Measurements from ENCODE around the gene CCDC38.

CCDC38 gene

DNA sequence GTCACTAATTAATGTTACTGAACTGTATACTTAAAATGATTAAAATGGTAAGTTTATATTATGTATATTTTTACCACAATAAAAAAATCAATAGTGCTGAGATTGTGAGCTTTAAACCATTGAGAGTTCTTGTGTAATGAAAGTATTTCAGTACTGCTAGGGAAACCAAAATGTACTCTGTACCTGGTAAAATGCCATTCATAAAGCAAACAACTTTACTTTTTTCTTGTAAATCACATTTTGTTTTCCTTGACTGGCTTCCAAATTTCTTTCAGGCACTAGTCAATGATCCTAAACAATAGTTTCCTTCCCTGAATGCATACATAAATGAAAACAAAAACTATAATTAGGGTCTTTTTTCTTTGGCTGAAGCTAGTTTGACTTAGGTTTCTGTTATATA is 113.0 kb downstream of the CCDC38 start:
- DNase-seq (ENCODE audit: low read depth), result no peak
- no peak for TF ChIP-seq CTCF (IDR thresholded peaks at IDR 0.05; ENCODE audit: low read length, missing control alignments)
- no peak overlapping the region for H3K4me3 ChIP-seq (replicated peaks; ENCODE audit: low read depth, low read length)

DNA sequence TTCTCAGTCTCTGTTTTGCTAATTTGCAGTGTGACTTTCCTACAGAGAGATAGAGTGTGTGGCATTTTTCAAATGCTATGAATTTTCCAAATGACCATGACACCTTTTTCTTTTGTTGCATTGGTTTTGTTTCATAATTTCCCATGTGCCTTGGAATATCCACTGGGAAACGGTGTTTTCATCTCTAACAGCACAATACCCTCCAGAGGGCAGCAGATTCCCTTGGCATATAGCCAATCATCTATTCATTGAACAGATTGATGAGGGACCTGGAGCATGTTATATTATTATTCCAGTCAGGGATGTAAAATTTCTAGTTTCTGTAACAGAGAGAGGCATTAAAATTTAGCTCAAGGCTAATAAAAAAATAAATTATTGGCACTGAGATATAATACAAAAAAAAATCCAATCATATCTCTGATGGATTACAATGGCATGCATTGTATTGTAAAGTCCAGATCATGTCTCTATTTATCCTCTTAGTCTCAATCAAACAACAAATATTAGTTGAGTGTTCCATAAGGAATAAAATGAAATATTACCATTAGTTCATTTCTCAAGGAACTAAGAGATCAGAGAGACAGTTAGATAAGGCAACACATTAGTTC is 122.2 kb downstream of the CCDC38 start:
- no peak overlapping the region for H3K4me3 ChIP-seq (replicated peaks; ENCODE audit: low read depth, low read length)
- peak; percentile 66 for TF ChIP-seq CTCF (IDR thresholded peaks at IDR 0.05; ENCODE audit: low read length, missing control alignments)
- peak; percentile 69 for DNase-seq (ENCODE audit: low read depth)
